Astrocyte (in vitro differentiated cells and primary cell): ENCODE measurements around the gene ZC3H15. TPM values are rescaled to one million over a fixed set of nuclear protein-coding genes. Genes with fewer than 3 reads are reported as not detected.
A peak's percentile ranks its signal among the peaks of the same experiment; 100 is the strongest.

Experiments used
- DNase-seq: peaks from one replicate; pipeline ENCODE4 v3.0.0-alpha.2; 2010; ENCODE audit warnings: low read depth
- FAIRE-seq: peaks from 2 replicates; lab custom pipeline; 2011; peaks lifted over from hg19 to GRCh38; lab: Jason Lieb, UNC
- H2AFZ ChIP-seq: 2 replicates; pipeline ENCODE4 v1.6.0; 2012; ENCODE audit warnings: low read depth, low read length, inconsistent platforms
- H3K27ac ChIP-seq: 2 replicates; pipeline ENCODE4 v1.5.1; 2011; ENCODE audit warnings: low read depth, low read length, inconsistent platforms
- H3K27me3 ChIP-seq: 2 replicates; pipeline ENCODE4 v1.6.0; 2011; ENCODE audit warnings: low read length, inconsistent platforms; ENCODE audit not compliant: insufficient read depth
- H3K36me3 ChIP-seq: 2 replicates; pipeline ENCODE4 v1.5.1; 2011; ENCODE audit warnings: low read length, inconsistent platforms; ENCODE audit not compliant: insufficient read depth
- H3K4me1 ChIP-seq: 2 replicates; pipeline ENCODE4 v1.5.1; 2011; ENCODE audit warnings: low read length, inconsistent platforms; ENCODE audit not compliant: insufficient read depth
- H3K4me2 ChIP-seq: 2 replicates; pipeline ENCODE4 v1.6.0; 2012; ENCODE audit warnings: low read length, inconsistent platforms
- H3K4me3 ChIP-seq: 2 replicates; pipeline ENCODE4 v1.5.1; 2011; ENCODE audit warnings: low read depth, mild to moderate bottlenecking, low read length, inconsistent platforms; ENCODE audit not compliant: insufficient read depth
- H3K79me2 ChIP-seq: 2 replicates; pipeline ENCODE4 v1.6.0; 2012; ENCODE audit warnings: mild to moderate bottlenecking, low read length, inconsistent platforms; ENCODE audit not compliant: insufficient read depth
- H3K9ac ChIP-seq: 2 replicates; pipeline ENCODE4 v1.6.0; 2012; ENCODE audit warnings: mild to moderate bottlenecking, low read length, inconsistent platforms
- H3K9me3 ChIP-seq: 2 replicates; pipeline ENCODE4 v1.5.1; 2012; ENCODE audit warnings: low read depth, mild to moderate bottlenecking, low read length, inconsistent platforms; ENCODE audit not compliant: insufficient read depth
- H4K20me1 ChIP-seq: 2 replicates; pipeline ENCODE4 v1.6.0; 2012; ENCODE audit warnings: low read length, inconsistent platforms; ENCODE audit not compliant: insufficient read depth
- H3K27ac Mint-ChIP-seq: one replicate; pipeline ENCODE4 v1.8.0; 2021; ENCODE audit warnings: mild to moderate bottlenecking, mixed read lengths; ENCODE audit not compliant: unreplicated experiment
- H3K27me3 Mint-ChIP-seq: one replicate; pipeline ENCODE4 v1.8.0; 2021; ENCODE audit warnings: low read depth, mixed read lengths; ENCODE audit not compliant: unreplicated experiment
- H3K36me3 Mint-ChIP-seq: one replicate; pipeline ENCODE4 v1.8.0; 2021; ENCODE audit warnings: low read depth, mixed read lengths; ENCODE audit not compliant: unreplicated experiment
- H3K4me1 Mint-ChIP-seq: one replicate; pipeline ENCODE4 v1.8.0; 2021; ENCODE audit warnings: low read depth, mixed read lengths; ENCODE audit not compliant: unreplicated experiment
- H3K4me3 Mint-ChIP-seq: one replicate; pipeline ENCODE4 v1.8.0; 2021; ENCODE audit warnings: mild to moderate bottlenecking, moderate library complexity, mixed read lengths; ENCODE audit not compliant: unreplicated experiment
- H3K9me3 Mint-ChIP-seq: one replicate; pipeline ENCODE4 v1.8.0; 2021; ENCODE audit warnings: mild to moderate bottlenecking, mixed read lengths; ENCODE audit not compliant: unreplicated experiment
- CTCF ChIP-seq: IDR thresholded peaks from 2 replicates; pipeline ENCODE4 v1.5.1; 2011; ENCODE audit warnings: low read depth, mild to moderate bottlenecking, inconsistent platforms, low read length, moderate library complexity; ENCODE audit not compliant: insufficient read depth
- EZH2 ChIP-seq: IDR thresholded peaks from 2 replicates; pipeline ENCODE4 v1.6.1; 2012; ENCODE audit warnings: mild to moderate bottlenecking, low read length, inconsistent platforms; ENCODE audit not compliant: insufficient read depth
- total RNA-seq: library from RNA; stranded (reverse); gene quantifications from 2 replicates; pipeline ENCODE4 v1.2.1, GENCODE V29; 2021

The ZC3H15 gene
- total RNA-seq, 1 donor from 2014 or later, result 76.4 TPM

- H3K9me3 Mint-ChIP-seq, result no peaks in the 10 kb centered on the region
- no peaks in the 10 kb centered on the region for H3K27me3 Mint-ChIP-seq
- H3K27ac ChIP-seq, result no peak overlapping the region
- H3K4me2 ChIP-seq, result no peak overlapping the region
- H4K20me1 ChIP-seq, result no peaks in the 10 kb centered on the region
- no peaks in the 10 kb centered on the region for H3K27me3 ChIP-seq
- H2AFZ ChIP-seq, result no peak overlapping the region
- no peaks in the 10 kb centered on the region for H3K36me3 ChIP-seq
- no peak overlapping the region for H3K4me3 Mint-ChIP-seq
- DNase-seq (no peak), FAIRE-seq (no peak)
- no peaks in the 10 kb centered on the region for H3K79me2 ChIP-seq
- TF ChIP-seq EZH2, result no peak
- TF ChIP-seq CTCF, result no peak
- no peak overlapping the region for H3K27ac Mint-ChIP-seq
- H3K4me1 Mint-ChIP-seq, result no peaks in the 10 kb centered on the region
- no peak overlapping the region for H3K4me3 ChIP-seq
- H3K36me3 Mint-ChIP-seq, result peaks cover 3% of the 10 kb centered on the region
- H3K9ac ChIP-seq, result no peak overlapping the region
- no peaks in the 10 kb centered on the region for H3K9me3 ChIP-seq
- no peaks in the 10 kb centered on the region for H3K4me1 ChIP-seq
Measured at GRCh38 chr2:186477790-186478189, 8.3 kb upstream of the ZC3H15 start.

GRCh38 chr2:186480991-186481390 lies 5.1 kb upstream of the ZC3H15 start:
- no peak for FAIRE-seq
- DNase-seq, result no peak
- Mint-ChIP-seq H3K36me3 (no peaks in the 10 kb centered on the region), H3K27me3 (no peaks in the 10 kb centered on the region), H3K27ac (no peak overlapping the region), H3K4me1 (peaks cover 3% of the 10 kb centered on the region), H3K4me3 (no peak overlapping the region), H3K9me3 (no peaks in the 10 kb centered on the region)
- Histone ChIP-seq H3K79me2 (peaks cover 19% of the 10 kb centered on the region), H4K20me1 (no peaks in the 10 kb centered on the region), H3K4me2 (no peak overlapping the region), H3K27ac (no peak overlapping the region), H3K4me1 (no peaks in the 10 kb centered on the region), H3K27me3 (no peaks in the 10 kb centered on the region), H3K9ac (no peak overlapping the region), H3K9me3 (no peaks in the 10 kb centered on the region), H3K36me3 (no peaks in the 10 kb centered on the region), H2AFZ (no peak overlapping the region), H3K4me3 (no peak overlapping the region)
- TF ChIP-seq CTCF (no peak), EZH2 (no peak)

- no peak overlapping the region for H3K27ac Mint-ChIP-seq
- H3K4me1 Mint-ChIP-seq, result peaks cover 15% of the 10 kb centered on the region
- Histone ChIP-seq H3K79me2 (peaks cover 51% of the 10 kb centered on the region), H3K4me2 (peak overlapping the region; percentile 84), H3K27me3 (no peaks in the 10 kb centered on the region), H3K36me3 (no peaks in the 10 kb centered on the region), H3K9me3 (no peaks in the 10 kb centered on the region), H3K9ac (no peak overlapping the region), H2AFZ (no peak overlapping the region), H3K4me1 (no peaks in the 10 kb centered on the region), H4K20me1 (peaks cover 21% of the 10 kb centered on the region), H3K4me3 (no peak overlapping the region), H3K27ac (no peak overlapping the region)
- H3K4me3 Mint-ChIP-seq, result peak overlapping the region; percentile 61
- no peaks in the 10 kb centered on the region for H3K27me3 Mint-ChIP-seq
- H3K9me3 Mint-ChIP-seq, result no peaks in the 10 kb centered on the region
- DNase-seq (no peak), FAIRE-seq (no peak)
- H3K36me3 Mint-ChIP-seq, result no peaks in the 10 kb centered on the region
- TF ChIP-seq EZH2 (no peak), CTCF (no peak)
Measured at GRCh38 chr2:186484062-186484735, 1.9 kb upstream of the ZC3H15 start.
